Measurements from ENCODE around the gene ADORA1. TPM values are rescaled to one million over a fixed set of nuclear protein-coding genes. Genes with fewer than 3 reads are reported as not detected.

ADORA1 gene
- total RNA-seq, 1 donor from 2014 or later, result 7.0 TPM

DNA sequence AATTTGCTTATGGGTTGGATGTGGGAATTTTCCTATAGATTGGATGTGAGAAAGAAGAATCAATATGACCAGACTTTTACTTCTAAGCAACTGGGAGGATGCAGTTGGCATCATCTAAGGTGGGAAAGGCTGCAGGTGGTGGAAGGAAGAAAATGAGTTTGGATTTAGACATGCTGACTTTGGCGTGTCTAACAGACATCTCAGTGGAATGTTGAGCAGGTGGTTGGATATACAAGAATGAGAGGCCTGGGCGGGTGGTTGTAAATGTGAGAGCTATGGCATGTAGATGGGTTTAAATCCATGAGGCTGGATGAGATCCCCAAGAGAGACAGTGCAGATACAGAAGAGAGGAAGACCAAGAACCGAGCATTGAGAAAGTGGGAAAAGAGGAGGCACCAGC, 10.5 kb downstream of the ADORA1 start:
- Histone ChIP-seq H3K36me3 (ENCODE audit: control insufficient read depth, insufficient read depth, low read length) (no peaks in the 10 kb centered on the region), H3K27me3 (ENCODE audit: control insufficient read depth, insufficient read depth, low read length) (no peaks in the 10 kb centered on the region), H3K4me3 (ENCODE audit: low read depth, low read length) (no peak overlapping the region)
- TF ChIP-seq, protein P1, sequence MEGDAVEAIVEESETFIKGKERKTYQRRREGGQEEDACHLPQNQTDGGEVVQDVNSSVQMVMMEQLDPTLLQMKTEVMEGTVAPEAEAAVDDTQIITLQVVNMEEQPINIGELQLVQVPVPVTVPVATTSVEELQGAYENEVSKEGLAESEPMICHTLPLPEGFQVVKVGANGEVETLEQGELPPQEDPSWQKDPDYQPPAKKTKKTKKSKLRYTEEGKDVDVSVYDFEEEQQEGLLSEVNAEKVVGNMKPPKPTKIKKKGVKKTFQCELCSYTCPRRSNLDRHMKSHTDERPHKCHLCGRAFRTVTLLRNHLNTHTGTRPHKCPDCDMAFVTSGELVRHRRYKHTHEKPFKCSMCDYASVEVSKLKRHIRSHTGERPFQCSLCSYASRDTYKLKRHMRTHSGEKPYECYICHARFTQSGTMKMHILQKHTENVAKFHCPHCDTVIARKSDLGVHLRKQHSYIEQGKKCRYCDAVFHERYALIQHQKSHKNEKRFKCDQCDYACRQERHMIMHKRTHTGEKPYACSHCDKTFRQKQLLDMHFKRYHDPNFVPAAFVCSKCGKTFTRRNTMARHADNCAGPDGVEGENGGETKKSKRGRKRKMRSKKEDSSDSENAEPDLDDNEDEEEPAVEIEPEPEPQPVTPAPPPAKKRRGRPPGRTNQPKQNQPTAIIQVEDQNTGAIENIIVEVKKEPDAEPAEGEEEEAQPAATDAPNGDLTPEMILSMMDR (IDR thresholded peaks at IDR 0.05; ENCODE audit: insufficient read depth, low read length, poor library complexity, severe bottlenecking), result no peak
- DNase-seq (ENCODE audit: low read depth), result no peak

DNA sequence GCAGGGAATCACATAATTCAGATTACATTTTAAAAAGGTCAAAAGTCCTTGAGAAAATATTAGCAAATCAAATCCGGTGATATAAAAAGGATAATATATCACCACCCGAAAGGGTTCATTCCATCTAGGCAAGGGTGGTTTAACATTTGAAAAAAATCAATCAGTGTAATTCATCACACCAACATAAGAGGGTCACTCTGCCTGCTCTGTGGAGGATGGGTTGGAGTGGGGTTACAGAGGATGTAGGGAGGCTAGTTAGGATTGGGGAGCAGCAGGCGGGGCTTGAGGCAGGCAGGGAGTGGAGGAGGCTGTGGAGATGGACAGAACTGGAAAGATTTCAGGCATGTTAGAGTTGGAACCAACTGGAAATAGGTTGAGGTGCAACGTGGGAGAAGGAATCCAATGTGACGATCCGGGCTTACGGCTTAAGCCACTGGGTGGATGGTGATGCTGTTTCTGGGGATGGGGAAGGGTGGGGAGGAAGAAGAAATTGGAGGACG, 12.5 kb downstream of the ADORA1 start:
- H3K4me3 ChIP-seq (ENCODE audit: low read depth, low read length), result no peak overlapping the region
- TF ChIP-seq, protein P1 (IDR thresholded peaks at IDR 0.05; ENCODE audit: insufficient read depth, low read length, poor library complexity, severe bottlenecking), result no peak
- DNase-seq (ENCODE audit: low read depth), result no peak
- H3K36me3 ChIP-seq (ENCODE audit: control insufficient read depth, insufficient read depth, low read length), result no peaks in the 10 kb centered on the region
- no peaks in the 10 kb centered on the region for H3K27me3 ChIP-seq (ENCODE audit: control insufficient read depth, insufficient read depth, low read length)

DNA sequence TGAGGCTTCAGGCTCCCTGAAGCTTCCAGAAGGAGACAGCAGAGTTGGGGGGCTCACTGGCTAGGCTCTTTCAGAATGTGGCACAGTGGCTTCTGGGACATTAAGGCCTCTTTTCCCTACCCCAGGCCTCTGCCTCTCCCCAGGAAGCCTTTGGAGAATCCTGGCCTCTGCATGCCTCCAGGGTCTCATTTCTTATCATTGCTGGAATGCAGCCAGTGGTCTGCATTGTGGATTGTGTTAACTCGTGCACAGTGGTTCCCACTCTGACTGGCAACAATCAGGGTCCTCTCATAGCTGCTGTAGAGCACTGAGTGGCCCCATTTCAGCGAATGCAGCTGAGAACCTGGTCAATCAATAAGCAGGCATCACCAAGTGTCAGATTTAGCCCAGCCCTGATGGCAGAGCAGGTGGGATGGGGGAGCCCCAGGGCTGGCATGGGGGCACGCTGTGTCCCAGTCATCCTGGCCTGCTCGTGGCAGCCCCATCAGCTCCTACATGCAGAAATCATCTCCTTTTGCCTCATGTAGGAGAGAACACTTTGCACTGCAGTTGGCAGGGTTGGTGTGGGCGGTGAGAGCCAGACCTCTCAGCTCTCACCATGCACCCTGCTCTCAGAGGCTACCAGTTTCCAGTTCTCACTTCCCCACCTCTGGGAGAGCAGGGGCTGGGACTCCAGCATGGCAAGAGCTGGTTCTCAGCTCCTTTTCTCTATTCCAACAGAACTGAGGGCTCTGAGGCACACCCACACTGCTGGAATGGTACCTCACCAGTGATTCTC, 13.4 kb downstream of the ADORA1 start:
- TF ChIP-seq, protein P1 (IDR thresholded peaks at IDR 0.05; ENCODE audit: insufficient read depth, low read length, poor library complexity, severe bottlenecking), result no peak
- no peak for DNase-seq (ENCODE audit: low read depth)
- H3K27me3 ChIP-seq (ENCODE audit: control insufficient read depth, insufficient read depth, low read length), result no peaks in the 10 kb centered on the region
- H3K4me3 ChIP-seq (ENCODE audit: low read depth, low read length), result no peak overlapping the region
- H3K36me3 ChIP-seq (ENCODE audit: control insufficient read depth, insufficient read depth, low read length), result no peaks in the 10 kb centered on the region

DNA sequence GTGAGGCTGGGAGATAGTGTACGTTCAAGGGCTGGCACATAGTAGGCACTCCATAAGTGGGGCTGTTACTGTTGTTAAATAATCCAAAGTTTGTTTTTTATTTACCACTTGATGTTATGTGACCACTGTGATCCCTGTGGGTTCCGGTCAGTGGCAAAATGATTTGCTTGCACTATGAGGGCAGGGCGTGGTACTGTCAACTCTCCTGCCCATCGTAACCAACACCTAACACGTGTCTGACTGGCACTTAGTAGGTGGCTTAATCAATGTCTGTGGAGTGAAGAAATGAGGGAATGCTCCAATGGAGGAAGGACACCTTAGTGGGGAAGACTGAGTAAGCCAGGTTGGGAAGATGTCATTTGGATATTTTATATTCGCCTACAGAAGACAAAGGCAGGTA, 14.6 kb downstream of the ADORA1 start:
- no peaks in the 10 kb centered on the region for H3K36me3 ChIP-seq (ENCODE audit: control insufficient read depth, insufficient read depth, low read length)
- H3K27me3 ChIP-seq (ENCODE audit: control insufficient read depth, insufficient read depth, low read length), result no peaks in the 10 kb centered on the region
- TF ChIP-seq, protein P1 (IDR thresholded peaks at IDR 0.05; ENCODE audit: insufficient read depth, low read length, poor library complexity, severe bottlenecking), result no peak
- no peak for DNase-seq (ENCODE audit: low read depth)
- no peak overlapping the region for H3K4me3 ChIP-seq (ENCODE audit: low read depth, low read length)

DNA sequence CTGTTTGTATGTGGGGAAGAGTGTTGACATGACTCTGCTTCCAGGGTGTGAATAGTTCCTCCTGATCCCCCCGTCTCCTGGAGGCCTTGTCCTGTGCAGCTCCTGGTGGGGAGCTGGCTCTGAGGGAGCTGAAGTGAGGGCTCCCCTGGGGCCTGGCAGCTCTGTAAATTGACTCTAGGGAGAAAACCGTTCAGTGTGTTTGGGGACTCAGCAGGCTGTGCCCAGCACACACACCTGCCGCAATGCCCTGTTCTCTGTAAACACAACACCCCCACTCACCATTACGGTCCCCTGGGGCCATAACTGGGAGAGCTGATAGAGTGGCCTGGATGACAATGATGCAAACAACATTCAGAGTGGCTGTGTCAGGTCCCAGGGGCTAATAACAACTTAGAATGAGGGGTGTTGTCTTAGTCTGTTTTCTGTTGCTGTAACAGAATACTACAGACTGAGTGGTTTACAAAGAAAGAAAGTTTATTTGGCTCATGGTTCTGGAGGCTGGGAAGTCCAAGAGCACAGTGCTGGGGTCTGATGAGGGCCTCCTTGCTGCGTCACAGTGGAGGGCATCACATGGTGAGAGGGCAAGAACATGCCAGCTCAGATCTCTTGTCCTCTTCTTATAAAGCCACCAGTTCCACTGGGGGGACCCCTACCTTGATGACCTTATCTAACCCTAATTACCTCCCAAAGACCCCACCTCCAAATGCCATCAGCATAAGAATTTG, 15.3 kb downstream of the ADORA1 start:
- no peaks in the 10 kb centered on the region for H3K36me3 ChIP-seq (ENCODE audit: control insufficient read depth, insufficient read depth, low read length)
- TF ChIP-seq, protein P1 (IDR thresholded peaks at IDR 0.05; ENCODE audit: insufficient read depth, low read length, poor library complexity, severe bottlenecking), result no peak
- H3K27me3 ChIP-seq (ENCODE audit: control insufficient read depth, insufficient read depth, low read length), result no peaks in the 10 kb centered on the region
- no peak for DNase-seq (ENCODE audit: low read depth)
- no peak overlapping the region for H3K4me3 ChIP-seq (ENCODE audit: low read depth, low read length)

All from kidney epithelial cell (primary cell).